Astrocyte (in vitro differentiated cells and primary cell): ENCODE results near the gene HSD17B12. TPM values are rescaled to one million over a fixed set of nuclear protein-coding genes. Genes with fewer than 3 reads are reported as not detected.
A peak's percentile ranks its signal among the peaks of the same experiment; 100 is the strongest.
"Not testable (repeated sequence)": the region's sequence is repeated elsewhere in the genome, so short reads cannot be mapped to it uniquely, and the experiment has no call there.

Source experiments
- DNase-seq: peaks from one replicate; pipeline ENCODE4 v3.0.0-alpha.2; 2010; ENCODE audit warnings: low read depth
- FAIRE-seq: peaks from 2 replicates; lab custom pipeline; 2011; peaks lifted over from hg19 to GRCh38; lab: Jason Lieb, UNC
- H2AFZ ChIP-seq: 2 replicates; pipeline ENCODE4 v1.6.0; 2012; ENCODE audit warnings: low read depth, low read length, inconsistent platforms
- H3K27ac ChIP-seq: 2 replicates; pipeline ENCODE4 v1.5.1; 2011; ENCODE audit warnings: low read depth, low read length, inconsistent platforms
- H3K27me3 ChIP-seq: 2 replicates; pipeline ENCODE4 v1.6.0; 2011; ENCODE audit warnings: low read length, inconsistent platforms; ENCODE audit not compliant: insufficient read depth
- H3K36me3 ChIP-seq: 2 replicates; pipeline ENCODE4 v1.5.1; 2011; ENCODE audit warnings: low read length, inconsistent platforms; ENCODE audit not compliant: insufficient read depth
- H3K4me1 ChIP-seq: 2 replicates; pipeline ENCODE4 v1.5.1; 2011; ENCODE audit warnings: low read length, inconsistent platforms; ENCODE audit not compliant: insufficient read depth
- H3K4me2 ChIP-seq: 2 replicates; pipeline ENCODE4 v1.6.0; 2012; ENCODE audit warnings: low read length, inconsistent platforms
- H3K4me3 ChIP-seq: 2 replicates; pipeline ENCODE4 v1.5.1; 2011; ENCODE audit warnings: low read depth, mild to moderate bottlenecking, low read length, inconsistent platforms; ENCODE audit not compliant: insufficient read depth
- H3K79me2 ChIP-seq: 2 replicates; pipeline ENCODE4 v1.6.0; 2012; ENCODE audit warnings: mild to moderate bottlenecking, low read length, inconsistent platforms; ENCODE audit not compliant: insufficient read depth
- H3K9ac ChIP-seq: 2 replicates; pipeline ENCODE4 v1.6.0; 2012; ENCODE audit warnings: mild to moderate bottlenecking, low read length, inconsistent platforms
- H3K9me3 ChIP-seq: 2 replicates; pipeline ENCODE4 v1.5.1; 2012; ENCODE audit warnings: low read depth, mild to moderate bottlenecking, low read length, inconsistent platforms; ENCODE audit not compliant: insufficient read depth
- H4K20me1 ChIP-seq: 2 replicates; pipeline ENCODE4 v1.6.0; 2012; ENCODE audit warnings: low read length, inconsistent platforms; ENCODE audit not compliant: insufficient read depth
- H3K27ac Mint-ChIP-seq: one replicate; pipeline ENCODE4 v1.8.0; 2021; ENCODE audit warnings: mild to moderate bottlenecking, mixed read lengths; ENCODE audit not compliant: unreplicated experiment
- H3K27me3 Mint-ChIP-seq: one replicate; pipeline ENCODE4 v1.8.0; 2021; ENCODE audit warnings: low read depth, mixed read lengths; ENCODE audit not compliant: unreplicated experiment
- H3K36me3 Mint-ChIP-seq: one replicate; pipeline ENCODE4 v1.8.0; 2021; ENCODE audit warnings: low read depth, mixed read lengths; ENCODE audit not compliant: unreplicated experiment
- H3K4me1 Mint-ChIP-seq: one replicate; pipeline ENCODE4 v1.8.0; 2021; ENCODE audit warnings: low read depth, mixed read lengths; ENCODE audit not compliant: unreplicated experiment
- H3K4me3 Mint-ChIP-seq: one replicate; pipeline ENCODE4 v1.8.0; 2021; ENCODE audit warnings: mild to moderate bottlenecking, moderate library complexity, mixed read lengths; ENCODE audit not compliant: unreplicated experiment
- H3K9me3 Mint-ChIP-seq: one replicate; pipeline ENCODE4 v1.8.0; 2021; ENCODE audit warnings: mild to moderate bottlenecking, mixed read lengths; ENCODE audit not compliant: unreplicated experiment
- CTCF ChIP-seq: IDR thresholded peaks from 2 replicates; pipeline ENCODE4 v1.5.1; 2011; ENCODE audit warnings: low read depth, mild to moderate bottlenecking, inconsistent platforms, low read length, moderate library complexity; ENCODE audit not compliant: insufficient read depth
- EZH2 ChIP-seq: IDR thresholded peaks from 2 replicates; pipeline ENCODE4 v1.6.1; 2012; ENCODE audit warnings: mild to moderate bottlenecking, low read length, inconsistent platforms; ENCODE audit not compliant: insufficient read depth
- total RNA-seq: library from RNA; stranded (reverse); gene quantifications from 2 replicates; pipeline ENCODE4 v1.2.1, GENCODE V29; 2021

The HSD17B12 gene
- total RNA-seq, 1 donor from 2014 or later: 132 TPM

GRCh38 chr11:43674560-43674959, 6.0 kb upstream of the HSD17B12 start:
- no peak overlapping the region for H3K27ac Mint-ChIP-seq
- Histone ChIP-seq H3K36me3 (no peaks in the 10 kb centered on the region), H3K79me2 (no peaks in the 10 kb centered on the region), H3K27me3 (no peaks in the 10 kb centered on the region), H3K9ac (no peak overlapping the region), H3K9me3 (no peaks in the 10 kb centered on the region), H2AFZ (no peak overlapping the region), H4K20me1 (no peaks in the 10 kb centered on the region), H3K4me1 (no peaks in the 10 kb centered on the region), H3K4me3 (no peak overlapping the region), H3K4me2 (no peak overlapping the region), H3K27ac (no peak overlapping the region)
- H3K27me3 Mint-ChIP-seq: peaks cover 2% of the 10 kb centered on the region
- no peak overlapping the region for H3K4me3 Mint-ChIP-seq
- no peaks in the 10 kb centered on the region for H3K36me3 Mint-ChIP-seq
- DNase-seq (no peak), FAIRE-seq (no peak)
- no peaks in the 10 kb centered on the region for H3K4me1 Mint-ChIP-seq
- peaks cover 8% of the 10 kb centered on the region for H3K9me3 Mint-ChIP-seq
- TF ChIP-seq CTCF (no peak), EZH2 (no peak)

GRCh38 chr11:43676933-43677332, 3.6 kb upstream of the HSD17B12 start:
- Mint-ChIP-seq H3K27me3 (peaks cover 2% of the 10 kb centered on the region), H3K9me3 (peaks cover 10% of the 10 kb centered on the region), H3K4me1 (no peaks in the 10 kb centered on the region), H3K36me3 (no peaks in the 10 kb centered on the region), H3K4me3 (no peak overlapping the region), H3K27ac (no peak overlapping the region)
- Histone ChIP-seq H3K36me3 (no peaks in the 10 kb centered on the region), H3K4me2 (no peak overlapping the region), H3K79me2 (peaks cover 12% of the 10 kb centered on the region), H2AFZ (no peak overlapping the region), H4K20me1 (no peaks in the 10 kb centered on the region), H3K27ac (no peak overlapping the region), H3K4me3 (no peak overlapping the region), H3K9ac (no peak overlapping the region), H3K9me3 (no peaks in the 10 kb centered on the region), H3K27me3 (no peaks in the 10 kb centered on the region), H3K4me1 (peaks cover 3% of the 10 kb centered on the region)
- FAIRE-seq: no peak
- DNase-seq: no peak
- TF ChIP-seq EZH2: no peak
- TF ChIP-seq CTCF: no peak

- peak overlapping the region; percentile 98 for H3K9ac ChIP-seq
- H3K27ac ChIP-seq: peak overlapping the region; percentile 95
- H3K36me3 Mint-ChIP-seq: peaks cover 11% of the 10 kb centered on the region
- peak overlapping the region; percentile 77 for H2AFZ ChIP-seq
- H3K79me2 ChIP-seq: peaks cover 57% of the 10 kb centered on the region
- H3K4me3 ChIP-seq: peak overlapping the region; percentile 96
- peaks cover 4% of the 10 kb centered on the region for H3K4me1 ChIP-seq
- no peaks in the 10 kb centered on the region for H3K9me3 ChIP-seq
- H3K4me3 Mint-ChIP-seq: peak overlapping the region; percentile 99
- peaks cover 10% of the 10 kb centered on the region for H3K9me3 Mint-ChIP-seq
- H3K4me2 ChIP-seq: peak overlapping the region; percentile 97
- H3K4me1 Mint-ChIP-seq: peaks cover 5% of the 10 kb centered on the region
- TF ChIP-seq EZH2: no peak
- no peak for TF ChIP-seq CTCF
- H3K27me3 ChIP-seq: no peaks in the 10 kb centered on the region
- DNase-seq (peak; percentile 8), FAIRE-seq (no peak)
- H3K27ac Mint-ChIP-seq: peak overlapping the region; percentile 97
- H3K27me3 Mint-ChIP-seq: no peaks in the 10 kb centered on the region
- peaks cover 4% of the 10 kb centered on the region for H3K36me3 ChIP-seq
- H4K20me1 ChIP-seq: peaks cover 13% of the 10 kb centered on the region
These were observed 934 bp downstream of the HSD17B12 start for GRCh38 chr11:43681401-43681942.

GRCh38 chr11:43682081-43682480, 1.5 kb downstream of the HSD17B12 start:
- DNase-seq, H3K9me3 ChIP-seq, H3K4me1 Mint-ChIP-seq, H3K27me3 ChIP-seq, H3K9me3 Mint-ChIP-seq, H3K36me3 ChIP-seq, H3K27me3 Mint-ChIP-seq, H3K4me1 ChIP-seq, FAIRE-seq, H2AFZ ChIP-seq: not testable (repeated sequence)
- Histone ChIP-seq H3K4me2 (peak overlapping the region; percentile 97), H3K27ac (peak overlapping the region; percentile 95), H3K79me2 (peaks cover 62% of the 10 kb centered on the region), H3K9ac (peak overlapping the region; percentile 98), H3K4me3 (peak overlapping the region; percentile 96), H4K20me1 (peaks cover 18% of the 10 kb centered on the region)
- peaks cover 11% of the 10 kb centered on the region for H3K36me3 Mint-ChIP-seq
- H3K27ac Mint-ChIP-seq: peak overlapping the region; percentile 97
- H3K4me3 Mint-ChIP-seq: peak overlapping the region; percentile 99
